GM12865 (cell line): ENCODE results near the gene VPS26A.
A peak's percentile ranks its signal among the peaks of the same experiment; 100 is the strongest.

Experiments used
- DNase-seq: peaks from one replicate; pipeline ENCODE4 v3.0.0; 2010; ENCODE audit warnings: low read depth
- H3K4me3 ChIP-seq: 2 replicates; pipeline ENCODE4 v1.5.1; 2011; ENCODE audit warnings: mild to moderate bottlenecking, low read depth, low read length, control low read depth
- TF ChIP-seq, protein P1 (sequence below): IDR thresholded peaks from 2 replicates; pipeline ENCODE4 v1.5.1; 2011; ENCODE audit warnings: low read length, control low read depth, low read depth, inconsistent platforms; ENCODE audit not compliant: insufficient read depth; ENCODE audit errors: missing control alignments

The VPS26A gene

DNA sequence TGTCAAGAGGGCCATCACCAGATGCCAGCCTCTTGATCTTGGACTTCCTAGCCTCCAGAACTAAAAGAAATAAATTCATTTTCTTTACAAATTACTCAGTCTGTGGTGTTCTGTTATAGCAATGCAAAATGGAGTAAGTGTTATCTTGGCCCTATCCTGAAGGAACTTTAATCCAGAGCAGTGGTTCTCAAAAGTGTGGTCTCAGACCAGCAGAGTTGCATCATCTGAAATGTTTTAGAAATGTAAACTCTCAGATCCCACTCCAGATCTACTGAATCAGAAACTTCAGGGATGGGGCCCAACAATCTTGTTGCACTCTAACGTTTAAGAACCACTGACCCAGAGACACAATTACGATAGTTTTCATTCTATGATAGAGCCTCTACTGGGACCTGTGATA, 52.8 kb downstream of the VPS26A start:
- TF ChIP-seq, protein P1, sequence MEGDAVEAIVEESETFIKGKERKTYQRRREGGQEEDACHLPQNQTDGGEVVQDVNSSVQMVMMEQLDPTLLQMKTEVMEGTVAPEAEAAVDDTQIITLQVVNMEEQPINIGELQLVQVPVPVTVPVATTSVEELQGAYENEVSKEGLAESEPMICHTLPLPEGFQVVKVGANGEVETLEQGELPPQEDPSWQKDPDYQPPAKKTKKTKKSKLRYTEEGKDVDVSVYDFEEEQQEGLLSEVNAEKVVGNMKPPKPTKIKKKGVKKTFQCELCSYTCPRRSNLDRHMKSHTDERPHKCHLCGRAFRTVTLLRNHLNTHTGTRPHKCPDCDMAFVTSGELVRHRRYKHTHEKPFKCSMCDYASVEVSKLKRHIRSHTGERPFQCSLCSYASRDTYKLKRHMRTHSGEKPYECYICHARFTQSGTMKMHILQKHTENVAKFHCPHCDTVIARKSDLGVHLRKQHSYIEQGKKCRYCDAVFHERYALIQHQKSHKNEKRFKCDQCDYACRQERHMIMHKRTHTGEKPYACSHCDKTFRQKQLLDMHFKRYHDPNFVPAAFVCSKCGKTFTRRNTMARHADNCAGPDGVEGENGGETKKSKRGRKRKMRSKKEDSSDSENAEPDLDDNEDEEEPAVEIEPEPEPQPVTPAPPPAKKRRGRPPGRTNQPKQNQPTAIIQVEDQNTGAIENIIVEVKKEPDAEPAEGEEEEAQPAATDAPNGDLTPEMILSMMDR, result no peak

DNA sequence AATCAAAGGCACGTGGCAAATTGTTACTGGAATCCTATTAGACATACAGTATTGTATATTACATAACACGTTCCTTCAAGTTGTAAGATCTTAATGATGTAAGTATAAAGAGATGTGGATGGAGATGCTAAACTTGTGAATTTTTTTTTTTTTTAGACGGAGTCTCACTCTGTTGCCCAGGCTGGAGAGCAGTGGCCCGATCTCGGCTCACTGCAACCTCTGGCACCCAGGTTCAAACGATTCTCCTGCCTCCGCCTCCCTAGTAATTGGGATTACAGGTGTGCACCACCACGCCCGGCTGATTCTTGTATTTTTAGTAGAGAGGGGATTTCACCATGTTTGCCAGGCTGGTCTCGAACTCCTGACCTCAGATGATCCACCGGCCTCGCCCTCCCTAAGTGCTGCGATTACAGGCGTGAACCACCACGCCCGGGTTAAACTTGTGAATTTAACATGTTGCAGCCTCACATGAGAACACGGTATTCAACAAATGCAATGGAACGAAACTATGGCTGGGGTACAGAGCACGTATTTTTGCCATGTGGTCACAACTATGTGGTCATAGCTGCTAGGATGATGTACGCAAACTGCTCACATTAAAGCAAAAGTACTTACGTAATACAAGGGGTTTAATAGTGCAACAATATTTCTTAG, 55.2 kb downstream of the VPS26A start:
- DNase-seq, result no peak
- H3K4me3 ChIP-seq, result peak overlapping the region; percentile 100
- TF ChIP-seq, protein P1, result no peak

More for the DNA sequence above, 52.8 kb downstream of the VPS26A start:
- no peak overlapping the region for H3K4me3 ChIP-seq
- DNase-seq, result no peak

DNA sequence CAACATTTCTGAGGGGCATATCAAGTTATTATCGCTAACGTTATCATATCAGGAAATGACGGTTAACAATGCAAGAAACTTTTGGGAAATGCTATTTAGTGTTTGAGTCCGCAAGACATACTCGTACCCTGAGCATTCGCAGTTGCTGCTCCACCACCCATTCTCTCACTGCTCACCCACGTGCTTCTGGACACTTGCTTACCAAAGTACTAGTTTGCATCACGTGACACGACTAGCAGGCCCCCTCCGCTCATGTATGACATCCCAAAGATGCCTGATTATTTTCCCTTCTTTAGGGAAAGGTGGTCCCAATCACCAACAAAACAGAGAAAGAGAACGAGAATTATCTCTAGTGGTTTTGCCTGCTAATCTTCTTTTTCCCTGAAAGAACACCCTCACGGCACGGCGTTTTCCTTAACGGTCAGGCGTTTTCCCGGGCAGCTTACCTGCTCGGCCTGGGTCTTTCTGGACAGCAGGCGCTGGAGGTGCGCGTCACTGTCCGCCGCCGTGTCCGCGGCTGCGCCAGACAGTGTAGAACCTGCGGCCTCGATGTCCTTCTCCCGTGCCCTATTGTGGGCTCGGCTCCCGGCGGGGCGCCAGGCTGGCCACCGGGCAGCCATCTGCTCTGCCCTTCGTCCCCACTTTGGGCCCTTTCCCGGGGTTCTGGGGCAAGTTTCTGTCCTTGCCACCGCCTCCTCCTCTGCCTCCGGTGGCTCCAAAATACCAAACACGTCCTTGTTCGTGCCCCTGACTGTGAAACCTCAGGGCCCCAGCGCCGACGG, 56.0 kb downstream of the VPS26A start, which contains the start of gene SUPV3L1:
Gene SUPV3L1, plus strand, starts transcription at position 492 of the 782 bp plus-strand sequence. Its CDS starts 58 bp downstream, at position 550.
- TF ChIP-seq, protein P1, result no peak

DNA sequence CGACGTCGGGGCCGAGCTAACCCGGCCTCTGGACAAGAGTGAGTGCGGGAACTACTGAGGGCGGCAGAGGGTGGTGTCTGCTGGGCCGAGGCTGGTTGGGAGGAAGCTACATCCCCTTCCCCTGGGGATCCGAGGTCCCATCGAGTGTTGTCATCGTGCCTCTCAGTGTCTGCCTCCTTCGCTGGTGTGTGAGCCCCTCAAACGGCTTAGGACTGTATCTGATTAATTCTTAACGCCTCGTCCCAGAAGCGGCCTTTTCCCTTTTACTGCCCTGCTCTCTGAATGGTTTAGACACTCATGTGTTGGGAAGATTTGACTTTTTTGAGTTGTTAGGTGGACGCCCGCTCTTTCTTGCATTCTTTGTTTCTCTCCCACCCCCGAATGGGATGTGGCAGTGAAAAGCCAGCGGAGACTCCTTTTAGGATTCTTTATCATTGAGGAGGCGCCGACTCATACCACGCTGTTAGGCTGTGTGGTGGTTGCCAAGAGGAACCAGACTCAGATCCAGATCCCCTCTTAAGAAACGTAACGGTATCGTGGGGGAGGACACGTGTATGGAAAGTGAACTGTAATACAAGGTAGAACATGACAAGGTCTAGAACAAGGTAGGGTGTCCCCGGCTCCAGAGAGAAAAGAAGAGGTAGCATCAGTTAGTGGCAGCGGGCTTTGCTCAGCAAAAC, 56.7 kb downstream of the VPS26A start:
- peak; percentile 22 for DNase-seq
- TF ChIP-seq, protein P1, result no peak
- H3K4me3 ChIP-seq, result peak overlapping the region; percentile 100

More for the DNA sequence above, 56.0 kb downstream of the VPS26A start, which contains the start of gene SUPV3L1:
- DNase-seq, result peak; percentile 97
- H3K4me3 ChIP-seq, result peak within 1 kb of the TSS; percentile 100

DNA sequence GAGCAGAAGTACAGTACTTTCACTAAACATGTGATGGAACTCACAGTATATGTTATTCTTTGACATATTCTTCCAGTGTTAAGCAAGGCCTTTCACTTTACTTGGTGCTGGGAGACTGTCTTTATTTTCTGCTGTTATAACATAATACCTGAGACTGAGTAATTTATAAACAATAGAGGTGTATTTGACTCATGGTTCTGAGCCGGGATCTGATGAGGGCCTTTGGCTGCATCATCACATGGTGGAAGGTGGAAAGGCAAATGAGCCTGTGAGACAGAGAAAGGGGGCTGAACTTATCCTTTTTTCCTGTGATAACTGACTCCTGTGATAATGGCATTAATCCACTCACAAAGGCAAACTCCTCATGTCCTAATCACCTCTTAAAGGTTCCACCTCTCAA, 57.5 kb downstream of the VPS26A start:
- DNase-seq, result no peak
- H3K4me3 ChIP-seq, result peak overlapping the region; percentile 100
- TF ChIP-seq, protein P1, result no peak

DNA sequence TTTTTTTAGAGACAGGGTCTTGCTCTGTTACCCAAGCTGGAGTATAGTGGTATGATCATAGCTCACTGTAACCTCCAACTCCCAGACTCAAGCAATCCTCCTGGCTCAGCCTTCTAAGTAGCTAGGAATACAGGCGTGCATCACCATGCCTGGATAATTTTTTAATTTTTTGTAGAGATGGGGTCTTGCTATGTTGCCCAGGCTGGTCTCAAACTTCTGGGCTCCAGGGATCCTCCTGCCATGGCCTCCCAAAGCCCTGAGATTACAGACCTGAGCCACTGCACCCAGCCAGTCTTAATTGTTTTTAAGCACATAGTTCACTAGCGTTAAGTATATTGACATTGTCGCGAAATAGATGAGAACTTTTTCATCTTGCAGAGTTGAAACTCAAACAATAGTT, 58.0 kb downstream of the VPS26A start:
- DNase-seq, result no peak
- H3K4me3 ChIP-seq, result no peak overlapping the region
- TF ChIP-seq, protein P1, result no peak
